GM18502 (cell line): ENCODE measurements around the gene NFIA.

Experiments used
- ATAC-seq: cut with Tn5 transposase; IDR thresholded peaks from one replicate; pipeline ENCODE4 v1.9.1; 2021; ENCODE audit warnings: mild to moderate bottlenecking; ENCODE audit not compliant: unreplicated experiment, poor library complexity

Gene NFIA

GRCh38 chr1:61377242-61377958, 295.0 kb downstream of the NFIA start:
- ATAC-seq: no peak

GRCh38 chr1:61378494-61379180, 296.3 kb downstream of the NFIA start:
- ATAC-seq: no peak

DNA sequence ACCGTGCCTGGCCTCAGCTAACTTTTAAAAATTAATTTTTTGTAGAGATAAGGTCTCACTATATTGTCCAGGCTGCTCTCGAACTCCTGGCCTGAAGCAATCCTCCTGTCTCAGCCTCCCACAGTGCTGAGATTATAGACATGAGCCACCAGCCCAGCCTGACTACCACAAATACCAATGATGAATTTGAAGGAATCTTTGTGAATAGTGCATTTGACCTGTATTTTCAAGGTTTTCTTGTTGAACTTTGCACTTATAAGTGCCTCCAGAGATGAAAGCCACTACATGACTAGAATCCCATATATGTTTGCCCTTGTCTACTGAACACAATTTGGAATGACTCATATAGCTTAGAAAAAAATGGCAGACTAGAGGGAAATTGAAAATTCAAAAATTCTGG, 297.3 kb downstream of the NFIA start:
- ATAC-seq: no peak

DNA sequence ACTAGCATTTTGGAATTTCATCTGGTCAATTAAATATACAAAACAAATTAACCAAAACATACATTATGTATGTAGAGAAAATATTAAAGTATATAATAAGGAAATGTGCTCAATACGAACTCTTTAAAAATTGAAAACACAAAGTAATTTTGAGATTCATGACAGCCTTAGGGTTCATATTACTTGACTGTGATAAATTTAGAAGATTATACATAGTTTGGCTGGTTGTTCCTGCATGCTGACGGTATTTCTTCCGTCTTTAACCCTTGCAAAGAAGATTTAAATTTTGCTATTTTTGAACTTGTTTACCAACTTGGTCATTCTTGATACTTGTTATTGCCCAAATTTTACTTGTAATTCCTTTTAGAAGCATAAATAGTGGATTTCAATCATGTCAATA, 298.2 kb downstream of the NFIA start:
- no peak for ATAC-seq

- ATAC-seq: no peak
Observed at GRCh38 chr1:61386323-61386722, 304.0 kb downstream of the NFIA start.

DNA sequence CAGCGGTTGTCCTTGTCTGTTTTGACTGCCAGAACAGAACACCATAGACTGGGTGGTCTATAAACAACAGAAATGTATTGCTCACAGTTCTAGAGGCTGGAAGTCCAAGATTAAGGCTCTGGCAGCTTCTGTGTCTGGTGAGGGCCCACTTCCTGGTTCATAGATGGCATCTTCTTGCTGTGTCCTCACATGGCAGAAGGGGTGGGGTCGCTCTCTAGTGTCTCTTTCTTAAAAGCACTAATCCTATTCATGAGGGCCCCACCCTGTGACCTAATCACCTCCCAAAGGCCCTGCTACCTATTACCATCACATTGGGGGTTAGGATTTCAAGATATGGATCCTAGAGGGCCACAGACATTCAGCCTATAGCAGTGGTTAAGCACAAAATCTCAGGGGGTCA, 304.4 kb downstream of the NFIA start:
- ATAC-seq: no peak

DNA sequence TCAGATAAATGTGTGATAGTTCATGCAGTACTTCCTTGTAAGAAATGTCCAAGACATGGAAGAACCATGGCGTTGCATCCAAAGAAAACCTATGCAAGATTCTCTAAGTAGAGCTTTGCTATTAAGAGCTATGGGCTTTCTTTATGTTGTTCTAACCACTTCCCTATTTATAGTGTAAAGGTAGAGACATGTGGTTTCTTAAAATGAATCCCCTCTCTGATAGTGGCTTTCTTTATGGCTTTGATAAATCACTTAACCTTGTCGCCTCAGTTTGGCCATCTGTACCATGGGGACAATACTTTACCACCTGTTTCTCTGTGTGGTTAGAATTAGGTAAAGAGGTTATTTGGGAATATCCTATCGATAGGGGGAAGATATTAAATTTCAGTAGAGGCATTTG, 305.5 kb downstream of the NFIA start:
- peak; percentile 87 for ATAC-seq

DNA sequence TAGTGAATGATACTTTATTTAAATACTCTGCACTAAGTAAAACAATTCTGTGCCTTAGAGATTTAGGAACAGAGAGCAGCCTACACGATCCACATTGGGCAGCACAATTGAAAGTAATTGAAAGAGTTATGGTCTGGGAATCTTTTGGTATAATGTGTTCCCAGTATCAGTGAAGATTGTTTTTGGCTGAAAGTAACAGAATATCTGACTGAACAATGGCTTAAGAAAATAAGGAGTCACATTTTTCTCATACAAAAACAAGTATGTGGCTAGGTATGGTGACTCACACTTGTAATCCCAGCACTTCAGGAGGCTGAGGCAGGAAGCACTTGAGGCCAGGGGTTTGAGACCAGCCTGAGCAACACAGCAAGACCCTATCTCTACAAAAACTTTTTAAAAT, 306.2 kb downstream of the NFIA start:
- no peak for ATAC-seq

- ATAC-seq: no peak
Observed at GRCh38 chr1:61389194-61389925, 307.0 kb downstream of the NFIA start.

- no peak for ATAC-seq
Observed at GRCh38 chr1:61389926-61390845, 307.8 kb downstream of the NFIA start.

- ATAC-seq: no peak
Observed at GRCh38 chr1:61391730-61392129, 309.4 kb downstream of the NFIA start.

DNA sequence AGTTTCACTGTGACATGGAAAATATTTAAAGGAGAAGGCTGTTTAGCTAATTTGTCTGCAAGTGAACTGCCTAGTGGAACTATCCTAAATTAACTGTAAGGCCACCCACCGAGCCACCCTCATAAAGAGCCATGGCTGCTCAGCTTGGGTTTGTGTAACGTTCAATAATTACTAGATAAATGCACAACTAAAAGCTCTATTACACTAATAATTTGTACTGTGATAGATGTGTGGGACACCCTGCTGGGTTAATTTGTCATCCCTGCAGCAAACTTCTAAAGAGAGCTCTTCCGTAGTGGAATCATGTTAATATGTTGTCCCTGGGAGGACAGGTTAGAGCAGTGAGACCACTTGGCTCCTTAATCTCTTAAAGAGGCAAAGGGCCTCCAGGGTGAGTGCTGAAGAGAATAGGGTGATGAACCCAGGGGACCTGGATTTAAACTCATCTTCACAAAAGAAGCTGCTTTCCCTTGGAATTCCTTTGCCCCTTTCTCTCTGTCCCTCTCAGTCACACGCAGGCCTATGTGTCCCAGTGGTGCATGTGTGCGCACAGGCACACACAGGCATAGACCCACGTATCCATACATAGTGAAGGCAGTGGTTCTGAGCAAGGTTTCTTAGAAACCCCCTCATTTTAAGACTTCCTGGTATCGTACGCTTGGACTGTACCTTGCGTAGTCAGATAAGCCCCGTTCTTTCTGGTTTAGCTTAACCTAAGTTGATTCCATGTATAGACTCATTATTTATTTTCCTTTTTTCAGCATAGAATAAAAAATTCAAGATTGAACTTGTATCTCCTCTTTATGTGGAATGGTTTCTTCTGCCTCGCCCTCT, 310.3 kb downstream of the NFIA start:
- ATAC-seq: no peak

GRCh38 chr1:61393575-61393974, 311.2 kb downstream of the NFIA start:
- no peak for ATAC-seq

DNA sequence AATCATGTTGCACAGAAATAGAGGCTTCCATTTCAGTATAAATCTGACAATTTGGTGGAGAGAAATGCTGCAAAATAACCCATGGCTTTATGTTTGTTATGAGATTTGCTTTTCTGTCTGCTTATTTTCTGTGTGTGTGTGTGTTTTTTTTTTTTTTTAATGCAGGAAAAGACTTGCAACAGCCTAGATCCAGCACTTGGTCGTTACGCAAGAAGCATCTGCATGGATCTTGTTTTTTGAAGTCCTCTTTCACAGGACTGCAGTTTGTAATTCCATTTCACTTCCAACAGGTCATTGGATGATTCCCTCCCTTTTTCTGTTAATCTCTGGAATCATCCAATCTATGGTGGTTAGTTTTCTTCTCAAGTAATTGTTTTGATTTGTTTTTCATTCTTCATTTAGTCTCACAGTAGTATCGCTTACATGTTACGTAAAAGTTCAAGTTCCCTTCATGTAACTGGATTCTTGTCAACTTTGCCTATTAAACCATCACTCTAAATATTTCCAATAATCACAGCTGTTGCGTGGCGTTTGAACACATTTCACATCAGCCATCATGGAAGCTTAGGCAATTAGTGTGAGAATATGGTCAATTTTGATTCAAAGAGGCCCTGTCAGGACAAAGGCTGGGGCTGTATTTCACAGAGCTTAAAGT, 312.9 kb downstream of the NFIA start:
- ATAC-seq: no peak

GRCh38 chr1:61397495-61397894, 315.1 kb downstream of the NFIA start:
- no peak for ATAC-seq

- ATAC-seq: no peak
Observed at GRCh38 chr1:61397935-61398334, 315.6 kb downstream of the NFIA start.

- ATAC-seq: no peak
Observed at GRCh38 chr1:61399199-61399598, 316.8 kb downstream of the NFIA start.

DNA sequence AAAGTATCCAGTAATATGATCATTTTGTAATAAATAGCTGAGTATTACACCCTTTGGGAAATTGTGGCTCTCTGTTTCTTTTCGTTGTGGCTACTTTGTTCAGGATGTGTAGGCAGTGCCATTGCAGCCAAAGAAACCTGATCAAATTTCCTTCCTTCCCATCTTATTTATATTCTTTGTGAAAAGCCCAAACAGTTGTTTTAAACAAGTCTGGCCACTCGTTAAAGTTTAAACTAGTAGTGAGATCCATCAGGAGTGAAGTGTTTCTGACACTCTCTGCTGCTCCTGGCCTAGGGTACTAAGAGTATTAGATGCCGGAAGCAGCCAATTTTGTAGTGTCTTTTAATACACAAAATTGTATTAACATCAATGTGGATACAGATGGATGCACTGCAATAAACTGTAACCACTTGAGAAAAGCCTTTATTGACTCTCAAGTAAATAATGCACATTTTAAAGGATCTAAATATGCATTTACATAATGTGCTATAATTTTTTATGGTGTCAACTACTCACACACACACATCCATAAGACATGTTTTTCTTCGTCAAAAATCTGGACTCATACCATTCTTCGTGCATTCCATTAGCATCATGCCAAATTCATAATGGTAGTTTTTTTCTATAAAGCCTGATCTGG, 317.9 kb downstream of the NFIA start:
- no peak for ATAC-seq

- no peak for ATAC-seq
Observed at GRCh38 chr1:61400997-61401396, 318.6 kb downstream of the NFIA start.
